ENCODE results near the gene AMIGO3. TPM values are rescaled to one million over a fixed set of nuclear protein-coding genes. Genes with fewer than 3 reads are reported as not detected.

AMIGO3 gene
- total and polyA plus RNA-seq, 2 of the 8 experiments (the other 6 are each of a cell fraction or from before 2014, with no cell fraction given): 1.6 to 8.8 TPM

GRCh38 chr3:49722896-49723295, 3.4 kb upstream of the AMIGO3 start (continued):
- TF ChIP-seq CHD7 (IDR thresholded peaks at IDR 0.05; ENCODE audit: insufficient replicate concordance, low read length) (no peak), KDM5A (IDR thresholded peaks at IDR 0.05; ENCODE audit: low read length) (no peak), GTF2F1 (IDR thresholded peaks at IDR 0.05; ENCODE audit: borderline replicate concordance, low read depth, low read length) (no peak), ATF2 (IDR thresholded peaks at IDR 0.05; ENCODE audit: low read length) (no peak), CEBPB (IDR thresholded peaks at IDR 0.05; ENCODE audit: low read depth, low read length) (no peak), JUND (IDR thresholded peaks at IDR 0.05; ENCODE audit: low read length) (no peak), BACH1 (IDR thresholded peaks at IDR 0.05; ENCODE audit: low read length) (no peak)
